SIG-M5 treated with dmso at 0.1 percent for 504 hours (cell line): ENCODE measurements around the gene RGPD6.
"Not testable (repeated sequence)": the region's sequence is repeated elsewhere in the genome, so short reads cannot be mapped to it uniquely, and the experiment has no call there.

Experiments
- DNase-seq: peaks from one replicate; lab custom pipeline; 2025; ENCODE audit not compliant: unreplicated experiment; lab: John Stamatoyannopoulos, UW

The RGPD6 gene

DNA sequence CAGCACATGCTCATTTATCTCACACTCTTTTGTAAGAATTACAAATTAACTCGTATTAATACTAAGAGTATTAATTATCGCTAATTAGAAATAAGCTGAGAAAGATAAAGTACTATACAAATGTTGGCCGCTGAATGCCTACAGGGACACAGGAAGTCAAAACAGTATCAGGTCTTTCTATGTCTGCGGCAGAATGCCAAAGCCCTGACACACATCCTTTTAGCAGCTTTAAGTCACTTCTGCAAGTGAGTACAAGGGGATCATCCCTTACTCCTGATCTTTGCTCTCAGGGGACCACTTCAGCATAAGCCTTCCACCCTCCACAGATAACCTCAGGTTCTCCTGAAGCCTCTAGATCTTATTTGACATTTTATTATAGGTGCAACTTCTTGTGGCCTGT, 94.3 kb downstream of the RGPD6 start:
- not testable (repeated sequence) for DNase-seq

GRCh38 chr2:110481200-110481599, 95.8 kb downstream of the RGPD6 start:
- not testable (repeated sequence) for DNase-seq

- DNase-seq, result not testable (repeated sequence)
Measured at GRCh38 chr2:110480084-110480483, 96.9 kb downstream of the RGPD6 start.

- not testable (repeated sequence) for DNase-seq
Measured at GRCh38 chr2:110477370-110477769, 99.7 kb downstream of the RGPD6 start.

- DNase-seq, result not testable (repeated sequence)
Measured at GRCh38 chr2:110476952-110477351, 100.1 kb downstream of the RGPD6 start.

DNA sequence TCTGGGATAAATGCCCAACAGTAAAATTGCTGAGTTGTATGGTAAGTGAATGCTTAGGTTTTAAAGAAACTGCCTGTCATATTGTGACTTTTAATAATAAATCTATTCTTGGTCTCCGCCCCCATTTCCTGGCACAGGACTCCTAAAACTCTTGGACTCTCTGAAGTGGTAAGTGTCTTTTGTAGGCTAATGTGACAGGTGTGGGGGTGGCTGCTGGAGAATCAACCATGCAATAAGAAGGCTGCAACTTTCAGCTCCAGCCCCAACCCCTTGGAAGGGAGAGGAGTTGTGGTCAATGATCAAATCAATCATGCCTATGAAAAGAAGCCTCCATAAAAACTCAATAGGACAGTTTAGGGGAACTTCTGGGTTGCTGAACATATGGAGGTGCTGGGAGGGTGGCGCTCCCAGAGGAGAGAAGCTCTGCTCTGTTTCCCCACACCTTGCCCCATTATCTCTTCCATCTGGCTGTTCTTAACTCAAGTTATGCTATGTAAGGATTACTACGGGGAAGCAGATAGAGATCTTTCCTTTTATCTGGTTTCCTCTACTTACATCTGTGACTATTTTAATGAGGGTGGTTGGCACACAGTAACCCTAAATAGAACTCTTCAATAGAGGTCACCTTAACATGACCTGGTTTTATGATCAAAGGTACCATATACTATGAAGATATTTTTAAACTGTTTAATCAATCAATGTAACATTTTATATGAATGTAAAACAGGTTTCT, 101.2 kb downstream of the RGPD6 start:
- DNase-seq, result not testable (repeated sequence)

GRCh38 chr2:110474898-110475297, 102.1 kb downstream of the RGPD6 start:
- not testable (repeated sequence) for DNase-seq

DNA sequence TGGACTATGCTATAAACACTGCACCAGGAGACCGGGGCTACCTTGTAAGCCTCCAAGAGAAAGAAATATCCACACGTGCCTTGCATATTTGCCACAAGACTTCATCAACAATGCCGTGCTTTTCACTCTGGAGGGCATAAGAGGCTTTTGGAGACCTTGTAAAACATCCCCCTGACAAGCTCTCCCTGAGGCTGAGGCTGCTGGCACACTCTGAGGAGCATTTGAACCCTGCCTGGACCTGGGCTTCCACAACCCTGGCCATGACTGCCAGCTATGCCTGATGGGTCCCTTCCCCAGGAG, 104.0 kb downstream of the RGPD6 start:
- not testable (repeated sequence) for DNase-seq

- DNase-seq, result not testable (repeated sequence)
Measured at GRCh38 chr2:110472171-110473058, 104.6 kb downstream of the RGPD6 start, which contains the start of gene LIMS4. LIMS4 (minus strand) TSS chr2:110472816; CDS start chr2:110472778, 38 bp downstream.

DNA sequence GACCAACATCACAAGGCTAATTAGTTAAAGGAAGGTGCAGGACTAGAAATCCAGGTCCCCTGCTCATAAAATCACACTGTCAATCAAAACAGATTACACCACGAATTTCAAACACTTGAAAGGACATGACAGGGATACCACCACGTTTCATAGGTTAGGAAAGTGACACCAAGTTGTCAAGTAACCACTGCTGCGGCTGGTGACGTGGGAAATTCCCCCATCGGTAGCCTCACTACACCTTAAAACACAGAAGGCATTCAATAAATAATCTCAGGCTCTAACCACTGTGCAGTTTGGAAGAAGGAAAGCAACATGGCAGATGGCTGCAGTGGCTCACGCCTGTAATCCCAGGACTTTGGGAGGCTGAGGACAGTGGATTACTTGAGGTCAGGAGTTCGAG, 108.1 kb downstream of the RGPD6 start:
- DNase-seq, result not testable (repeated sequence)

- DNase-seq, result not testable (repeated sequence)
Measured at GRCh38 chr2:110465312-110465711, 111.7 kb downstream of the RGPD6 start.
